Measurements from ENCODE around the gene IQCF2. TPM values are rescaled to one million over a fixed set of nuclear protein-coding genes. Genes with fewer than 3 reads are reported as not detected.

IQCF2 gene
- total RNA-seq, 2 donors from 2014 or later: not detected

DNA sequence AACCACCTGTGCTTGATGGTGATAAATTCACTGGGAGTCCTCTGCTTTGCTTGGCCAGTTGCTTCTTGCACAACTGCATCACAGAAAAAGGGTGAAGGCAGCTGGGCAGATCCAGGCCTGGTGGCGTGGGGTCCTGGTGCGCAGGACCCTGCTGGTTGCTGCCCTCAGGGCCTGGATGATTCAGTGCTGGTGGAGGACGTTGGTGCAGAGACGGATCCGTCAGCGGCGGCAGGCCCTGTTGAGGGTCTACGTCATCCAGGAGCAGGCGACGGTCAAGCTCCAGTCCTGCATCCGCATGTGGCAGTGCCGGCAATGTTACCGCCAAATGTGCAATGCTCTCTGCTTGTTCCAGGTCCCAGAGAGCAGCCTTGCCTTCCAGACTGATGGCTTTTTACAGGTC, 31.1 kb upstream of the IQCF2 start:
- DNase-seq: no peak
- Mint-ChIP-seq H3K4me1 (no peaks in the 10 kb centered on the region), H3K36me3 (ENCODE audit: low read depth) (no peaks in the 10 kb centered on the region), H3K9me3 (peaks cover 42% of the 10 kb centered on the region), H3K27ac (no peak overlapping the region), H3K4me3 (no peak overlapping the region), H3K27me3 (ENCODE audit: insufficient read depth) (peaks cover 4% of the 10 kb centered on the region)
- Histone ChIP-seq H3K36me3 (ENCODE audit: control insufficient read depth, insufficient read depth, low read length) (no peaks in the 10 kb centered on the region), H3K27me3 (ENCODE audit: control insufficient read depth, insufficient read depth, low read length, poor library complexity, severe bottlenecking) (no peaks in the 10 kb centered on the region), H3K4me1 (ENCODE audit: control insufficient read depth, insufficient read depth, low read length) (no peaks in the 10 kb centered on the region), H3K27ac (ENCODE audit: low read depth, low read length) (no peak overlapping the region), H3K4me3 (ENCODE audit: low read length) (no peak overlapping the region), H3K9ac (ENCODE audit: extremely low read depth, low read length, poor library complexity, severe bottlenecking) (no peak overlapping the region), H3K9me3 (ENCODE audit: control insufficient read depth, low read length) (peaks cover 39% of the 10 kb centered on the region)
- WGBS, 2 experiments (ENCODE audit: insufficient coverage in 1 of 2, insufficient read length in 1 of 2): 95 to 96% methylated on average over 11 to 13 of the region's 13 CpGs
- TF ChIP-seq, protein P1, sequence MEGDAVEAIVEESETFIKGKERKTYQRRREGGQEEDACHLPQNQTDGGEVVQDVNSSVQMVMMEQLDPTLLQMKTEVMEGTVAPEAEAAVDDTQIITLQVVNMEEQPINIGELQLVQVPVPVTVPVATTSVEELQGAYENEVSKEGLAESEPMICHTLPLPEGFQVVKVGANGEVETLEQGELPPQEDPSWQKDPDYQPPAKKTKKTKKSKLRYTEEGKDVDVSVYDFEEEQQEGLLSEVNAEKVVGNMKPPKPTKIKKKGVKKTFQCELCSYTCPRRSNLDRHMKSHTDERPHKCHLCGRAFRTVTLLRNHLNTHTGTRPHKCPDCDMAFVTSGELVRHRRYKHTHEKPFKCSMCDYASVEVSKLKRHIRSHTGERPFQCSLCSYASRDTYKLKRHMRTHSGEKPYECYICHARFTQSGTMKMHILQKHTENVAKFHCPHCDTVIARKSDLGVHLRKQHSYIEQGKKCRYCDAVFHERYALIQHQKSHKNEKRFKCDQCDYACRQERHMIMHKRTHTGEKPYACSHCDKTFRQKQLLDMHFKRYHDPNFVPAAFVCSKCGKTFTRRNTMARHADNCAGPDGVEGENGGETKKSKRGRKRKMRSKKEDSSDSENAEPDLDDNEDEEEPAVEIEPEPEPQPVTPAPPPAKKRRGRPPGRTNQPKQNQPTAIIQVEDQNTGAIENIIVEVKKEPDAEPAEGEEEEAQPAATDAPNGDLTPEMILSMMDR (conservative IDR thresholded peaks at IDR 0.05): no peak

DNA sequence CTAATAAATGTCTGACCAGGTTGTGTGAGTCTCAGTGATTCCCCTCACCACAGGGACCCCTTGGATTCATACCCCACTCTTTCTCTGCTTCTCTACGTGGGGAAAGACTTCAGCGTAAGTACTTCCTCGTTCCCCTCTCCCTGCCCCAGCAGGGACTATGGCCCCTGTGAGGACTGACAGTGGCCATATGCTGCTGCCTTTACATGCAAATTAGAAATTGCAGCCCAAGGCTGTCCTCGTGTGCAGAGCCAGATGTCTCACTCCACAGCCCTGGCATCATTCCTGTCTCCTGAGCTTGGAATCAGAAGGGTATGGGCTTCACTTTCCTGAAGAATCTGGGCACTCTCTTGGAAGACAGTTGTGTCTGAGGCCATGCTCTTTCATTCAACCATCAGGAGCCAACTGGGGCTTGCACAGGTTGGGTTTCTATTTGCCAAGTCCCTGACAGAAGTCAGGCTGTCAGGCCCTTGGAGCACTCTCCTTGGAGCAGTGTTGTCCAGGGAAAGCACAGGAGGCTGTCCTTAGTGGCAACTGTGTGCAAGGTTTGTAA, 30.5 kb upstream of the IQCF2 start:
- H3K4me3 ChIP-seq (ENCODE audit: low read length): no peak overlapping the region
- no peaks in the 10 kb centered on the region for H3K36me3 ChIP-seq (ENCODE audit: control insufficient read depth, insufficient read depth, low read length)
- WGBS, 2 experiments (ENCODE audit: insufficient coverage in 1 of 2, insufficient read length in 1 of 2): 56 to 79% methylated on average over 4 of the region's 4 CpGs
- no peaks in the 10 kb centered on the region for H3K4me1 ChIP-seq (ENCODE audit: control insufficient read depth, insufficient read depth, low read length)
- no peaks in the 10 kb centered on the region for H3K27me3 ChIP-seq (ENCODE audit: control insufficient read depth, insufficient read depth, low read length, poor library complexity, severe bottlenecking)
- no peak overlapping the region for H3K4me3 Mint-ChIP-seq
- H3K27me3 Mint-ChIP-seq (ENCODE audit: insufficient read depth): peaks cover 4% of the 10 kb centered on the region
- no peak for DNase-seq
- H3K36me3 Mint-ChIP-seq (ENCODE audit: low read depth): no peaks in the 10 kb centered on the region
- no peak overlapping the region for H3K9ac ChIP-seq (ENCODE audit: extremely low read depth, low read length, poor library complexity, severe bottlenecking)
- H3K27ac Mint-ChIP-seq: no peak overlapping the region
- H3K4me1 Mint-ChIP-seq: no peaks in the 10 kb centered on the region
- peaks cover 39% of the 10 kb centered on the region for H3K9me3 ChIP-seq (ENCODE audit: control insufficient read depth, low read length)
- TF ChIP-seq, protein P1 (conservative IDR thresholded peaks at IDR 0.05): no peak
- peaks cover 42% of the 10 kb centered on the region for H3K9me3 Mint-ChIP-seq
- H3K27ac ChIP-seq (ENCODE audit: low read depth, low read length): no peak overlapping the region

DNA sequence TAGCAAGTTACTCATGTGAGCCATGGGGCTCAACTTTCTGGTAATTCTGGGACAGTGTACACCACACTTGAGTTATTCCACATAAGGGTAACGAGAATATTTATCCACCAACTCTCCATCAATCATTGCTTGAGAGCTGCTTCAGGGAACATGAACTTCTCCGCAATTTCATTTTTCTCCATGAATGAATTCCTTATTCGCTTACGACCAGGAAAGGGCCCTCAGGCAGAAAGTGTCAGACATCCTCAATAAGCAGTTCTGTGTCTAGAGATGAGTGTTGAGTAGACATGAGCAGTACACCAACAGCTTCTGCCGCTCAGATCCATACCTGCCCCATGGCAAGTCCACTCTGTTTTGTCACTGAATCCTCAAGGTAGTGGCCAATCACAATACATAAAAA, 24.8 kb upstream of the IQCF2 start:
- Mint-ChIP-seq H3K27ac (no peak overlapping the region), H3K27me3 (ENCODE audit: insufficient read depth) (peaks cover 20% of the 10 kb centered on the region), H3K4me3 (no peak overlapping the region), H3K4me1 (peaks cover 3% of the 10 kb centered on the region), H3K36me3 (ENCODE audit: low read depth) (no peaks in the 10 kb centered on the region), H3K9me3 (peaks cover 17% of the 10 kb centered on the region)
- 90 to 94% methylated on average over 3 to 5 of the region's 5 CpGs for WGBS, 2 experiments (ENCODE audit: insufficient coverage in 1 of 2, insufficient read length in 1 of 2)
- H3K4me3 ChIP-seq (ENCODE audit: low read length): no peak overlapping the region
- H3K9me3 ChIP-seq (ENCODE audit: control insufficient read depth, low read length): peaks cover 15% of the 10 kb centered on the region
- no peak overlapping the region for H3K27ac ChIP-seq (ENCODE audit: low read depth, low read length)
- no peaks in the 10 kb centered on the region for H3K36me3 ChIP-seq (ENCODE audit: control insufficient read depth, insufficient read depth, low read length)
- no peaks in the 10 kb centered on the region for H3K4me1 ChIP-seq (ENCODE audit: control insufficient read depth, insufficient read depth, low read length)
- no peaks in the 10 kb centered on the region for H3K27me3 ChIP-seq (ENCODE audit: control insufficient read depth, insufficient read depth, low read length, poor library complexity, severe bottlenecking)
- TF ChIP-seq, protein P1 (conservative IDR thresholded peaks at IDR 0.05): no peak
- no peak overlapping the region for H3K9ac ChIP-seq (ENCODE audit: extremely low read depth, low read length, poor library complexity, severe bottlenecking)
- no peak for DNase-seq
